GM19351 (cell line): ENCODE results near the gene C1orf74.
"Not testable (repeated sequence)": the region's sequence is repeated elsewhere in the genome, so short reads cannot be mapped to it uniquely, and the experiment has no call there.

Experiments
- ATAC-seq: cut with Tn5 transposase; IDR thresholded peaks from one replicate; pipeline ENCODE4 v1.9.1; 2021; ENCODE audit warnings: mild to moderate bottlenecking, moderate library complexity; ENCODE audit not compliant: unreplicated experiment

The C1orf74 gene

GRCh38 chr1:209805875-209806760, 21.8 kb upstream of the C1orf74 start, which contains the start of gene IRF6:
Gene IRF6, minus strand, starts transcription at chr1:209806142. Its CDS starts 4,729 bp downstream, at chr1:209801413.
- ATAC-seq, result peak; percentile 95

GRCh38 chr1:209805341-209805781, 21.0 kb upstream of the C1orf74 start:
- ATAC-seq, result no peak

GRCh38 chr1:209803568-209803967, 19.2 kb upstream of the C1orf74 start:
- ATAC-seq, result no peak

- no peak for ATAC-seq
Observed at GRCh38 chr1:209802780-209803152, 18.4 kb upstream of the C1orf74 start.

GRCh38 chr1:209802117-209802779, 17.9 kb upstream of the C1orf74 start:
- ATAC-seq, result no peak

GRCh38 chr1:209800984-209801834, 16.9 kb upstream of the C1orf74 start:
- no peak for ATAC-seq

GRCh38 chr1:209797978-209798639, 13.8 kb upstream of the C1orf74 start:
- ATAC-seq, result no peak

- ATAC-seq, result not testable (repeated sequence)
Observed at GRCh38 chr1:209793711-209794110, 9.4 kb upstream of the C1orf74 start.

GRCh38 chr1:209791920-209792319, 7.6 kb upstream of the C1orf74 start:
- ATAC-seq, result no peak

GRCh38 chr1:209790286-209791193, 6.2 kb upstream of the C1orf74 start:
- no peak for ATAC-seq

GRCh38 chr1:209789245-209789644, 4.9 kb upstream of the C1orf74 start:
- ATAC-seq, result no peak

GRCh38 chr1:209787551-209787950, 3.2 kb upstream of the C1orf74 start:
- no peak for ATAC-seq

GRCh38 chr1:209786146-209786545, 1.8 kb upstream of the C1orf74 start:
- ATAC-seq, result no peak

GRCh38 chr1:209785592-209785991, 1.2 kb upstream of the C1orf74 start:
- no peak for ATAC-seq

GRCh38 chr1:209783386-209783785, 973 bp downstream of the C1orf74 start:
- no peak for ATAC-seq

GRCh38 chr1:209780268-209780667, 4.1 kb downstream of the C1orf74 start:
- no peak for ATAC-seq

- ATAC-seq, result no peak
Observed at GRCh38 chr1:209778102-209778501, 6.3 kb downstream of the C1orf74 start.

GRCh38 chr1:209777587-209777986, 6.8 kb downstream of the C1orf74 start:
- ATAC-seq, result no peak

- no peak for ATAC-seq
Observed at GRCh38 chr1:209775678-209776077, 8.7 kb downstream of the C1orf74 start.

GRCh38 chr1:209774592-209774991, 9.8 kb downstream of the C1orf74 start:
- peak; percentile 71 for ATAC-seq
